ENCODE data around the gene SCNN1A.

SCNN1A gene

GRCh38 chr12:6303071-6303470, 72.3 kb downstream of the SCNN1A start:
- H3K4me3 ChIP-seq (replicated peaks; ENCODE audit: insufficient read depth, low read length) = no peak overlapping the region
- DNase-seq (ENCODE audit: low read depth in 1 of 2, low spot score in 1 of 2) = no peak
- TF ChIP-seq REST (IDR thresholded peaks at IDR 0.05; ENCODE audit: insufficient replicate concordance, low read depth) (no peak), SPI1 (IDR thresholded peaks at IDR 0.05; ENCODE audit: borderline replicate concordance, low read depth) (no peak)
- no peak overlapping the region for H3K27ac ChIP-seq (replicated peaks)
- H3K27me3 ChIP-seq (ENCODE audit: insufficient read depth, poor library complexity, severe bottlenecking) = peaks cover 3% of the 10 kb centered on the region

- Histone ChIP-seq H3K4me3 (replicated peaks; ENCODE audit: insufficient read depth, low read length) (no peak overlapping the region), H3K27me3 (ENCODE audit: insufficient read depth, poor library complexity, severe bottlenecking) (peaks cover 3% of the 10 kb centered on the region), H3K27ac (replicated peaks) (no peak overlapping the region)
- TF ChIP-seq GABPA (IDR thresholded peaks at IDR 0.05; ENCODE audit: low read depth) (no peak), POLR2AphosphoS5 (IDR thresholded peaks at IDR 0.05; ENCODE audit: low read depth) (no peak)
- no peak for DNase-seq (ENCODE audit: low read depth in 1 of 2, low spot score in 1 of 2)
These were observed 72.7 kb downstream of the SCNN1A start for GRCh38 chr12:6302621-6303020.

- H3K27ac ChIP-seq (replicated peaks) = no peak overlapping the region
- H3K4me3 ChIP-seq (replicated peaks; ENCODE audit: insufficient read depth, low read length) = no peak overlapping the region
- DNase-seq (ENCODE audit: low read depth in 1 of 2, low spot score in 1 of 2) = no peak
- H3K27me3 ChIP-seq (ENCODE audit: insufficient read depth, poor library complexity, severe bottlenecking) = peaks cover 3% of the 10 kb centered on the region
- TF ChIP-seq SPI1 (IDR thresholded peaks at IDR 0.05; ENCODE audit: borderline replicate concordance, low read depth) (no peak), GABPA (IDR thresholded peaks at IDR 0.05; ENCODE audit: low read depth) (no peak)
These were observed 73.6 kb downstream of the SCNN1A start for GRCh38 chr12:6301721-6302120.

GRCh38 chr12:6297170-6297569, 78.2 kb downstream of the SCNN1A start:
- TF ChIP-seq REST (IDR thresholded peaks at IDR 0.05; ENCODE audit: insufficient replicate concordance, low read depth) (no peak), GABPA (IDR thresholded peaks at IDR 0.05; ENCODE audit: low read depth) (no peak), POLR2AphosphoS5 (IDR thresholded peaks at IDR 0.05; ENCODE audit: low read depth) (no peak), CTCF (IDR thresholded peaks at IDR 0.05; ENCODE audit: insufficient read depth, low read length) (no peak), SPI1 (IDR thresholded peaks at IDR 0.05; ENCODE audit: borderline replicate concordance, low read depth) (no peak)
- Histone ChIP-seq H3K27ac (replicated peaks) (no peak overlapping the region), H3K27me3 (ENCODE audit: insufficient read depth, poor library complexity, severe bottlenecking) (peaks cover 2% of the 10 kb centered on the region), H3K4me3 (replicated peaks; ENCODE audit: insufficient read depth, low read length) (no peak overlapping the region)
- no peak for DNase-seq (ENCODE audit: low read depth in 1 of 2, low spot score in 1 of 2)

Data from HL-60 (cell line).